ENCODE data around the gene KCND3. TPM values are rescaled to one million over a fixed set of nuclear protein-coding genes. Genes with fewer than 3 reads are reported as not detected.

The KCND3 gene
- total and polyA plus RNA-seq, 2 experiments from 2014 or later, result 0.16 to 0.33 TPM

DNA sequence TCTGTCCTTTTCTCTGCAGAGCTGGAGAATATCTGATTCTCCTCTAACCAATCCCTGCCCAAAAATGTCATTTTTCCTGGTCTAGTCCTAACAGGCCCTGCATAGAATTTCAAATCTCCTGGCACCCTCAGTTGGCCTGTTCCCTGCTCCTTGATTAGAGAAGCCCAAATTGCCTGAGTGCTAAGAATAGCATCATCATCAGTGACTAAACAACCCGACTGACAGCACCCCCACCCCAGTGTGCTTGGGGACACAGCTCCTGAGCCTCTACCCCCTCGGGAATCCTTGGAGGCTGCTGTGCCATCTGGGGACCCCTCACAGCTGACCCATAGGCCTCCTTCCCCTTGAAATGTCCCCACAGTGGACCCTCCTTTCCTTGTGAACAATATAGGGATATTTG, 139.4 kb downstream of the KCND3 start:
- Histone ChIP-seq H3K36me3 (no peaks in the 10 kb centered on the region), H3K27me3 (peaks cover 20% of the 10 kb centered on the region), H3K4me3 (no peak overlapping the region), H3K4me1 (ENCODE audit: low read depth) (no peaks in the 10 kb centered on the region), H3K27ac (no peak overlapping the region), H3K9me3 (ENCODE audit: low read depth) (no peaks in the 10 kb centered on the region)
- DNase-seq (ENCODE audit: low read depth in 1 of 2, low spot score in 1 of 2), result no peak
- TF ChIP-seq, protein P1, sequence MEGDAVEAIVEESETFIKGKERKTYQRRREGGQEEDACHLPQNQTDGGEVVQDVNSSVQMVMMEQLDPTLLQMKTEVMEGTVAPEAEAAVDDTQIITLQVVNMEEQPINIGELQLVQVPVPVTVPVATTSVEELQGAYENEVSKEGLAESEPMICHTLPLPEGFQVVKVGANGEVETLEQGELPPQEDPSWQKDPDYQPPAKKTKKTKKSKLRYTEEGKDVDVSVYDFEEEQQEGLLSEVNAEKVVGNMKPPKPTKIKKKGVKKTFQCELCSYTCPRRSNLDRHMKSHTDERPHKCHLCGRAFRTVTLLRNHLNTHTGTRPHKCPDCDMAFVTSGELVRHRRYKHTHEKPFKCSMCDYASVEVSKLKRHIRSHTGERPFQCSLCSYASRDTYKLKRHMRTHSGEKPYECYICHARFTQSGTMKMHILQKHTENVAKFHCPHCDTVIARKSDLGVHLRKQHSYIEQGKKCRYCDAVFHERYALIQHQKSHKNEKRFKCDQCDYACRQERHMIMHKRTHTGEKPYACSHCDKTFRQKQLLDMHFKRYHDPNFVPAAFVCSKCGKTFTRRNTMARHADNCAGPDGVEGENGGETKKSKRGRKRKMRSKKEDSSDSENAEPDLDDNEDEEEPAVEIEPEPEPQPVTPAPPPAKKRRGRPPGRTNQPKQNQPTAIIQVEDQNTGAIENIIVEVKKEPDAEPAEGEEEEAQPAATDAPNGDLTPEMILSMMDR (IDR thresholded peaks at IDR 0.05; ENCODE audit: low read depth, low read length), result no peak

DNA sequence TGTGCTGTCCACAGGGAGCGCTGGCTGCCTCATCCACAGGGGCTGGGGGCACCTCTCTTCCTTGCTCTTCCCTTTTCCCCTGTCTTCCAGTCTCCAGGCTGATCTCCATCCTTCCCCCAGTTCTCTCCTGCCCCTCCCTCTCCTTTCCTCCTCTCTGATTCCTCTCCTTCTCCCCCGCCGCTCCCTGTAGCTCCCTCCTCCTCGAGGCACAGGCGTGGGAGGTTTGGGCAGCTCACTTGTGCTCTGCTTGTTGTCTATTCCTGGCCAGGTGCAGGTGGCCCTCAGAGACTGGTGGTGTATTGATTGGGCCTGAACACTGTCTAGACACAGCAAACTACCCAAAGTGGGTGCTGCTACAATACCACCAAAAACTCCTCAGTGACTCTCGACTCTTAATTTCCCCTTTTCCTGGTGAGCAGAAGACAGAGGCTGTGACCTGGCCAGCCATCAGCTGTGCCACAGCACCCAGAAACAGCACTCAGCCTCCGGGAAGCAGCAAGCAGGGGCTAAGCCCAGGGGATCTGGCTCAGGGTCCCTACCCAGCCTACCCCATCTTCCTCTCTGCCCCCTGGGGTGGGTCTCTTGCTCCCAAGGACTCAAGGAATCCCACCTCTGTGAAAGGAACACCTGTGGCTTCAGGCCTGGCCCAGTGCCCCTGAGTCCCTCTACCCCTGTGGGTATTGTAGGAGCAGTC, 140.5 kb downstream of the KCND3 start:
- peaks cover 18% of the 10 kb centered on the region for H3K27me3 ChIP-seq
- no peak overlapping the region for H3K4me3 ChIP-seq
- H3K9me3 ChIP-seq (ENCODE audit: low read depth), result no peaks in the 10 kb centered on the region
- no peaks in the 10 kb centered on the region for H3K4me1 ChIP-seq (ENCODE audit: low read depth)
- H3K36me3 ChIP-seq, result no peaks in the 10 kb centered on the region
- no peak overlapping the region for H3K27ac ChIP-seq
- no peak for DNase-seq (ENCODE audit: low read depth in 1 of 2, low spot score in 1 of 2)
- TF ChIP-seq, protein P1 (IDR thresholded peaks at IDR 0.05; ENCODE audit: low read depth, low read length), result no peak

DNA sequence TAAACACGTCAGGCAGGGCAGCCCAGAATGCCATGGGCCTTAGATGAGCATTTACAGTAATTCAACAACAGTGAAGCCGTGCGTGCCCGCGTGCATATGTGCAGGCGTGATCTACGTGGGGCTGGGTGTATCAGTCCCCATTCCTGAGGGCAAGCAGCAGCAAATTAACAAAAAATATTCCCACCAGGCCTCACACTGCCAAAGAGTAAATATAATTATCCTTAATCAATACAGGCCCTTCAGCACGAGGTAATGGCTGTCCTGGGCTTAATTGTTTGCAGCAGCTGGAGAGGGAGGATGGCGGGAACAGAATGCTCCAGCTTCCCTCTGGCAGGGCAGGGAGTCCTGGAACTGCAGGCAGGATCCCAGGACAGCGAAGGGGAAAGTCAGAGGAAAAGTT, 142.0 kb downstream of the KCND3 start:
- H3K27me3 ChIP-seq, result peaks cover 19% of the 10 kb centered on the region
- no peaks in the 10 kb centered on the region for H3K36me3 ChIP-seq
- H3K27ac ChIP-seq, result no peak overlapping the region
- no peak overlapping the region for H3K4me3 ChIP-seq
- no peaks in the 10 kb centered on the region for H3K4me1 ChIP-seq (ENCODE audit: low read depth)
- H3K9me3 ChIP-seq (ENCODE audit: low read depth), result no peaks in the 10 kb centered on the region
- TF ChIP-seq, protein P1 (IDR thresholded peaks at IDR 0.05; ENCODE audit: low read depth, low read length), result no peak
- DNase-seq (ENCODE audit: low read depth in 1 of 2, low spot score in 1 of 2), result no peak

DNA sequence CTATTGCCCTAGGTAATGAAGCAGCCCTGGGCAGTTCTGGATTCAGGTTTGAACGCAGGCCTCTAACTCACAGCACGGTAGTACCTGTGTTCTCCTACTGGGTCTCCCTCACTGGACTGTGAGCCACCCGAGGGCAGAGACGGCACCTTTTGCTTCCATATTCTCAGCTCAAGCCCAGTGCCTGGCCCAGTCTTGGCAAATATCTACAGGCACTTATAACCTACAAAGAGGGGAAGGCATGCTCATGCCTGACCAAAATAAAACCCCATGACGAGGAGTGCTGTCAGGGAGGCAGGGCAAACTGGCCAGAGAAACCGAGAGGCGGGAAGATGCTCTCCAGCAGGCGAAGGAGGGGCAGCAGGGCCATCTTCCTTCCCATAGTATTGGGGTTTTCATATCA, 142.6 kb downstream of the KCND3 start:
- TF ChIP-seq, protein P1 (IDR thresholded peaks at IDR 0.05; ENCODE audit: low read depth, low read length), result no peak
- Histone ChIP-seq H3K27me3 (peaks cover 19% of the 10 kb centered on the region), H3K27ac (no peak overlapping the region), H3K4me3 (no peak overlapping the region), H3K36me3 (no peaks in the 10 kb centered on the region), H3K9me3 (ENCODE audit: low read depth) (no peaks in the 10 kb centered on the region), H3K4me1 (ENCODE audit: low read depth) (no peaks in the 10 kb centered on the region)
- DNase-seq (ENCODE audit: low read depth in 1 of 2, low spot score in 1 of 2), result no peak

DNA sequence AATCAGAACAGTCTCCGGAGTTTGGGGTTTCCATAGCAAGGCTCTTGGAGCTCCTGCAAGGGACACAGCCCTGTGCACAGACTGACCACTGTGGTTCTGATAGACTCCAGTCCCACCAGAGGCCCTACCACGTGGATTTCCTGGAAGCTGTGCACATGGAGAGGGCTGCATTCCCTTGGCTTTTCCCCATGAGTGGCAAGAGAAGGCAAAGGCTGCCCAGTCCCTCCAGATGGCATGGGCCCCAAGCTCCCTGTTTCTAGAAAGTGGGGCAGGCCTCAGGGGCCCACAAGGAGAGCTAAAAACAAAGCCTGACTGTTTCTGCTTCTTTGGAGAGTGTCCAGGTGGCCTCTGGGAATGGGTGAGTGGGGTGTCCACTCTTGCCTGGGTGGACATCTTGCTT, 146.3 kb downstream of the KCND3 start:
- no peak overlapping the region for H3K27ac ChIP-seq
- H3K9me3 ChIP-seq (ENCODE audit: low read depth), result no peaks in the 10 kb centered on the region
- H3K36me3 ChIP-seq, result no peaks in the 10 kb centered on the region
- peaks cover 15% of the 10 kb centered on the region for H3K27me3 ChIP-seq
- no peak overlapping the region for H3K4me3 ChIP-seq
- H3K4me1 ChIP-seq (ENCODE audit: low read depth), result no peaks in the 10 kb centered on the region
- DNase-seq (ENCODE audit: low read depth in 1 of 2, low spot score in 1 of 2), result no peak
- TF ChIP-seq, protein P1 (IDR thresholded peaks at IDR 0.05; ENCODE audit: low read depth, low read length), result no peak

Measured in cardiac muscle cell (in vitro differentiated cells and primary cell).